ENCODE measurements around the gene TPK1. TPM values are rescaled to one million over a fixed set of nuclear protein-coding genes. Genes with fewer than 3 reads are reported as not detected.

Gene TPK1
- total RNA-seq, 4 donors from 2014 or later = 4.5 to 11.8 (median 8.0) TPM

DNA sequence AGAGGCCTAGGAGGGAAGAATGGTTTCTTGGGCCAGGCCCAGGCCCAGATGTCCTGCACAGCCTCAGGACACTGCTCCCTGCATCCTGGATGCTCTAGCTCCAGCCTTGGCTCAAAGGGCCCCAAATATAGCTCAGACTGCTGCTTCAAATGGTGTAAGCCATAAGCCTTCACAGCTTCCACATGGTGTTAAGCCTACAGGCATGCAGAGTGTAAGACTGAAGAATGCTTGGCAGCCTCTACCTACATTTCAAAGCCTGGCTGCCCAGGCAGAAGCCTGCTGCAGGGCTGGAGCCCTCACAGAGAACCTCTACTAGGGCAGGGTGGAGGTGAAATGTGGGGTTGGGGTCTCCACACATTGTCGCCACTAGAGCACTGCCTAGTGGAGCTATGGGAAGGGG, 118.1 kb downstream of the TPK1 start:
- ATAC-seq (ENCODE audit: low FRiP score) (no peak), DNase-seq (ENCODE audit: low spot score) (no peak)
- TF ChIP-seq, protein P1, sequence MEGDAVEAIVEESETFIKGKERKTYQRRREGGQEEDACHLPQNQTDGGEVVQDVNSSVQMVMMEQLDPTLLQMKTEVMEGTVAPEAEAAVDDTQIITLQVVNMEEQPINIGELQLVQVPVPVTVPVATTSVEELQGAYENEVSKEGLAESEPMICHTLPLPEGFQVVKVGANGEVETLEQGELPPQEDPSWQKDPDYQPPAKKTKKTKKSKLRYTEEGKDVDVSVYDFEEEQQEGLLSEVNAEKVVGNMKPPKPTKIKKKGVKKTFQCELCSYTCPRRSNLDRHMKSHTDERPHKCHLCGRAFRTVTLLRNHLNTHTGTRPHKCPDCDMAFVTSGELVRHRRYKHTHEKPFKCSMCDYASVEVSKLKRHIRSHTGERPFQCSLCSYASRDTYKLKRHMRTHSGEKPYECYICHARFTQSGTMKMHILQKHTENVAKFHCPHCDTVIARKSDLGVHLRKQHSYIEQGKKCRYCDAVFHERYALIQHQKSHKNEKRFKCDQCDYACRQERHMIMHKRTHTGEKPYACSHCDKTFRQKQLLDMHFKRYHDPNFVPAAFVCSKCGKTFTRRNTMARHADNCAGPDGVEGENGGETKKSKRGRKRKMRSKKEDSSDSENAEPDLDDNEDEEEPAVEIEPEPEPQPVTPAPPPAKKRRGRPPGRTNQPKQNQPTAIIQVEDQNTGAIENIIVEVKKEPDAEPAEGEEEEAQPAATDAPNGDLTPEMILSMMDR (IDR thresholded peaks at IDR 0.05) = no peak

DNA sequence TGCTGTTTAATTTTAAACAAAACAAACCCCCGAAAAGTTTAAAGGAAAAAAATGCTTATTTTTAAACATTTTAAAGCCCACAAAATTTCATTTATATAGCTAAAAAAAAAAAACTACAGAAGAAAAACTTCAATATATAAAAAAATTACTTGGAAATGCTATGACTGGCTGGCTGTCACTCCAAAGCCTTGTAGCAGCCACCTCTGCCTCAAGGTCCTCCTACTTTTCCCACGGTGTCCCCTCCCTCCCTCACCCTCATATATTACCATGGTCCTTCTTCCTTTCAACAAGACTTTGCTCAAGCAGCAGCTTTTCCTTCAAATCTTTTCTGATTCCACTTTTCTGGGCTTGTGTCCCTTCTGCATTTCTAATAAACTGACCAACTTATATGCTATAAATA, 122.0 kb downstream of the TPK1 start:
- DNase-seq (ENCODE audit: low spot score) (no peak), ATAC-seq (ENCODE audit: low FRiP score) (no peak)
- TF ChIP-seq, protein P1 (IDR thresholded peaks at IDR 0.05) = no peak

DNA sequence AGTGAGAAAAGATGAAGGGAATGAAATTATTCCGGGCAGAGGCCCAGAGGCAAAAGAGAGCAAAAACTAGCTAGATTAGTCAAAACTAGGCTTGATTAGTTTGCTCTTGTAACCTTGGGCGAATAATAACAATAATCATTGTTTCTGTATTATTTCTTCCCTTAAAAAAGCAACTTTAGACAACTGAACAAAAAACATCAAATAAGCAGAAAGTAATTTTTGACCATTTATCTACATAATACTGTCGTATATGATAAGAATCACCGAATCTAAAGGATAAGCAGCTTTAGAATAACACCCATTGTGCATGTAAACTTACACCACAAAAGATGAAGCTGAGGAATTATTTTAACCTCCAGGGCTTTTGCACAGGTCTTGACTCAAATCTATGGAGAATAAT, 125.1 kb downstream of the TPK1 start:
- ATAC-seq (ENCODE audit: low FRiP score) (no peak), DNase-seq (ENCODE audit: low spot score) (no peak)
- TF ChIP-seq, protein P1 (IDR thresholded peaks at IDR 0.05) = no peak

DNA sequence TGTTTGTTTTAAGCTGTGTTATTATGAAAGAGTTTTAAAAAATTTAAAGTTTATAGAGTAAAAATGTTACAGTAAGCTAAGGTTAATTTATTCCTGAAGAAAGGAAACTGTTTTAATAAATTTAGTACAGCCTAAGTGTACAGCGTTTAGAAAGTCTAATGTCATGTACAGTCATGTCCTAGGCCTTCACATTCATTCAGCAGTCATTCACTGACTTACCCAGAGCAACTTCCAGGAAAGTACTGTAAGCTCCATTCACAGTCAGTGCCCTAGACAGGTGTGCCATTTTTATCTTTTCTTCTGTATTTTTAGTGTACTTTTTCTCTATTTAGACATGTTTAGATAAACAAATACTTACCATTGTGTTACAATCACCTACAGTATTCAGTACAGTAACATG, 126.8 kb downstream of the TPK1 start:
- ATAC-seq (ENCODE audit: low FRiP score) (no peak), DNase-seq (ENCODE audit: low spot score) (no peak)
- TF ChIP-seq, protein P1 (IDR thresholded peaks at IDR 0.05) = no peak

DNA sequence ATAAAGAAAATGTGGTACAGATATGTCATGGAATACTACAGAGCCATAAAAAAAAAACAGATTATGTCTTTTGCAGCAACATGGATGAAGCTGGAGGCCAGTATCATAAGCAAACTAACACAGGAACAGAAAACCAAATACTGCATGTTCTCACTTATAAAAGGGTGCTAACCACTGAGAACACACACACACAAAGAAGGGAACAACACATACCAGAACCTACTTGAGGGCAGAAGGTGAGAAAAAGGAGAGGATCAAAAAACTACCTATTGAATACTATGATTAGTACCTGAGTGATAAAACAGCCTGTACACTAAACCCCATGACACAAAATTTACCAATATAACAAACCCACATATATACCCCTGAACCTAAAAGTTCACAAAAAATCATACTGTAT, 144.6 kb downstream of the TPK1 start:
- TF ChIP-seq, protein P1 (IDR thresholded peaks at IDR 0.05) = no peak
- ATAC-seq (ENCODE audit: low FRiP score) = no peak
- DNase-seq (ENCODE audit: low spot score) = no peak

DNA sequence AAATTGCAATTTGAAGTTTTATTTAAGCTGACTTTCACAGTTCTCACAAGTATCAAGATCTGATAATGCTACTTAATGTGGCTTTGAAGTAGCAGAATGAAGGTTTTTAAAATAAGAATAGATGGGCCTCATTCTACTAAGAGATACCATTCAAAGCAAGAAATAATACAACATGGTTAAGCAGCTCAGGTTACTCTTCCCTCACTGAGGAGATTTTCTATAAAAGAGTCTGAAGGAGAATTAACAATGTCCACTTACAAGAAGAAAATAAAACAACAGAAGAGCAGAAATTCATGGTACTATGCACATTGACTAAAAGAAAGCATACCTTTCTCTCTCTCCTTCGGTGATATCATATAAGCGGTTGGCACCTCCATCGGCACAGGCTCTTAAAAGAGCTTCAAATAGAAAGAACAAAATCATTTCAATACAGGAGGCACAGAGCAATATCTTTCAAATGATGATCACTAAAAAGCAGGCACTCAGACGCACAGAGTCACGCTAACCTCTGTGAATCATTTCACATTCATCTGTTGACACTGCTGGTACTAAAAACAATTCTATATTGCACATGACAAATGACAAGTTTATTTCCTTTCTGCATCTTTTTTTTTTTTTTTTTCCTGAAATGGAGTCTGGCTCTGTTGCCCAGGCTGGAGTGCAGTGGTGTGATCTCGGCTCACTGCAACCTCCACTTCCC, 153.1 kb downstream of the TPK1 start:
- TF ChIP-seq, protein P1 (IDR thresholded peaks at IDR 0.05) = no peak
- DNase-seq (ENCODE audit: low spot score) (no peak), ATAC-seq (ENCODE audit: low FRiP score) (no peak)

DNA sequence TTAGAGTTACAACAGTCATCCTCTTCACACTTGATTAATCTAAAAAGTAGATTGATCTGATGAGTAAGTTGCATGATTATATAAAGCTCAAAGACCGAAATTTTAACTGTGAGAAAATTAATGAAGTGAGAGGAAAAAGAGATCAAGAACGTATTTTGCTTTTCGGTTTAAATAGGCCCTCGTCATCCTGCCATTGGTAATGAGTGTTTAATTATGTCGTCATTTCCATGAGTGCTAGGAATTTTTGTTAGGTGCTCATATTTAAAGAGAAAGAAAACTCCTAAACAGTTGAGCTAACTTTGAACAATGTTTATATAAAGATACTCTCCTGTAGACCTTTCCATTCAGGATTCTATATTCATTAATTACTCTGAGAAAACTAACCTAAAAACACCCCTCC, 159.4 kb downstream of the TPK1 start:
- TF ChIP-seq, protein P1 (IDR thresholded peaks at IDR 0.05) = no peak
- no peak for DNase-seq (ENCODE audit: low spot score)
- no peak for ATAC-seq (ENCODE audit: low FRiP score)

Measured in omental fat pad (tissue), 4 donors.